Measurements from ENCODE around the gene SMNDC1. TPM values are rescaled to one million over a fixed set of nuclear protein-coding genes. Genes with fewer than 3 reads are reported as not detected.
"Not testable (repeated sequence)": the region's sequence is repeated elsewhere in the genome, so short reads cannot be mapped to it uniquely, and the experiment has no call there.

The SMNDC1 gene
- total and polyA plus RNA-seq, 7 donors, result 10.2 to 19.7 (median 13.3) TPM

DNA sequence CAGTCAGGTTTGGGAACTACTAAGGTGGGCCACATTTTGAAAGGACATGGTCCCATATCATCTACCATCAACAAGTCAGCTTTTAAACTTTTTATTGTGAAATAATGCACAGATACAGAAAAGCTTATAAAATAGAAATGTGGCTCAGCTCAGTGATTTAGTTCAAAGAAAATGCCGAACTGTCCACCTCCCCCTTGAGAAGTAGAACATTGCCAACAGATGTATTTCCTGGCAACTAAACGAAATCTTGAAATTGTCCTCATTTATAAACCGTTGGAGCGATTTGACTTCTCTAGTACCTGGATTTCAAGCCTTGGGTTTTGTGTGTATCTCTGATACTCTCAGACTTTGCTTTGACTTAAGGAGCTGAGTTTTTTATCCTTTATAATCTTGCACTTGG is 32.7 kb upstream of the SMNDC1 start:
- Histone ChIP-seq H3K9me3 (no peaks in the 10 kb centered on the region), H3K27ac (no peak overlapping the region), H3K4me3 (no peak overlapping the region), H3K27me3 (no peaks in the 10 kb centered on the region), H3K4me1 (peaks cover 0 to 16% (median 11%) of the 10 kb centered on the region in 4 donors), H3K36me3 (no peaks in the 10 kb centered on the region)
- TF ChIP-seq POLR2AphosphoS5 (IDR thresholded peaks at IDR 0.05) (no peak), CTCF (IDR thresholded peaks at IDR 0.05) (no peak), EP300 (IDR thresholded peaks at IDR 0.05) (no peak), POLR2A (IDR thresholded peaks at IDR 0.05) (no peak)
- WGBS, 2 donors, result 93% methylated on average over 4 of the region's 4 CpGs
- DNase-seq, result no peak
- intact Hi-C loops (cut with DNase I), result no loop called here

DNA sequence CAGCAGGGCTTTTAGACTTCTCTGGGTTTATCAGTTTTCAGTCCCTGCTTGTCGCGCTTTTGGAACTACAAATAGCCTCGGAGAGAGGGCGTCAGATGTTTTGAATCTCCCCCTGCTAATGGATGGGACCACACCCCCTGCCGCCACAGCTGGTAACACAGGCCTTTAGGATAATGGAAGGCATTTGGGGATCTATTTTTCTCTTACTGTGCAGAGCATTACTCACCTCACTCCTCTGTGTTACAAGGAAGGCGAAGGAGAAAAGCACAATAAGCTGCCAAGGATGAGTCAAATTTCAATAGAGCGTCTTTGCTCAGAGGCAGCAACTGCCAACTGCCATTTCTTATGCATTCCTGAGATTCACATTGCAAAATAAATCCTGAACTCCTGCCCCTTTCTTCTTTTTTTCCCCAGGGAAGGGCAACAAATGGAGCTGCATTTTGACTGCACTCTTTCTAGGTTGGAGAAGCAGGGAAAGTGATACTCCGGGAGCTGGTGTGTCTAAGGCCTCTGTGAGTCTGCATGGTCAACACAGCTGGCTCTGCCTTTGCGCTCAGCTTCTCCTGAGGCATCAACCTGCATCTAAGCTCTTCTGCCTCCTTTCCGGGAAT is 31.5 kb upstream of the SMNDC1 start:
- no peaks in the 10 kb centered on the region for H3K27me3 ChIP-seq
- peaks cover 0 to under 1% (median 0%) of the 10 kb centered on the region in 4 donors for H3K9me3 ChIP-seq
- H3K4me1 ChIP-seq, result peaks cover 0 to 16% (median 11%) of the 10 kb centered on the region in 4 donors
- H3K36me3 ChIP-seq, result no peaks in the 10 kb centered on the region
- intact Hi-C loops (cut with DNase I), result no loop called here
- peak overlapping the region; percentile 29 to 78 (median 60) for H3K27ac ChIP-seq
- H3K4me3 ChIP-seq, result no peak overlapping the region
- 68 to 78% methylated on average over 10 of the region's 10 CpGs for WGBS, 2 donors
- no peak for DNase-seq
- TF ChIP-seq POLR2A (IDR thresholded peaks at IDR 0.05), result no peak
- no peak for TF ChIP-seq EP300 (IDR thresholded peaks at IDR 0.05)
- TF ChIP-seq POLR2AphosphoS5 (IDR thresholded peaks at IDR 0.05), result peak in 3 of 4 donors; percentile 16 to 34 (median 26)
- TF ChIP-seq CTCF (IDR thresholded peaks at IDR 0.05), result no peak

GRCh38 chr10:110335314-110336064 is 30.8 kb upstream of the SMNDC1 start:
- Histone ChIP-seq H3K4me1 (peaks cover 0 to 16% (median 11%) of the 10 kb centered on the region in 4 donors), H3K4me3 (no peak overlapping the region), H3K27me3 (no peaks in the 10 kb centered on the region), H3K9me3 (peaks cover 0 to 6% (median 0%) of the 10 kb centered on the region in 4 donors), H3K27ac (peak overlapping the region; percentile 29 to 78 (median 60)), H3K36me3 (no peaks in the 10 kb centered on the region)
- DNase-seq, result no peak
- WGBS, 2 donors, result 70 to 75% methylated on average over 7 of the region's 7 CpGs
- TF ChIP-seq POLR2AphosphoS5 (IDR thresholded peaks at IDR 0.05), result no peak
- TF ChIP-seq EP300 (IDR thresholded peaks at IDR 0.05), result no peak
- no peak for TF ChIP-seq CTCF (IDR thresholded peaks at IDR 0.05)
- TF ChIP-seq POLR2A (IDR thresholded peaks at IDR 0.05), result no peak
- intact Hi-C loops (cut with DNase I), result no loop called here

DNA sequence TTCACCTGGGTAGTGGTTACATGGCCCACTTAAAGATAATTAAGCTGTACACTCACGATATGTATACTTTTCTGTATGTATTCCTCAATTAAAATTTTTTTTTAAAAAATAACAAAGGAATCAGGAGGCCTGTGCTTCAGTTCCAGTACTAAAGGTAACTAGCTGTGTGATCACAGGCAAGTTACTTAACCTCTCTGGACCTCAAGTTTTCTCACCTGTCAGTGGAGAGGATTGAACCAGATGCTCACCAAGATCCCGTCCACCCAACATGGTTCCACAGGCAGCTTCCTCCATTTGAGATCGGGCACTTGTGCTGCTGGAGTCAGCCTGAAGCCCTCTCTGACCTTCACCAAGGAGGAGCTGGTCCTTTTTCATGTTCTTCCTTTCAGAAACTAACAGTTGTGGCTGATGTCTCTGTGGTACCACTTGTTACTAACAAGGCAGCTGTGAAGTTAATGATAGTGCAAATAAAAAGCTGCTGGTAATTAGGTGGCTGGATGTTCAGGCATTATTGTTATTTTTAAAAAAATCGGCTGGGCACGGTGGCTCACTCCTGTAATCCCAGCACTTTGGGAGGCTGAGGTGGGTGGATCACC is 29.4 kb upstream of the SMNDC1 start:
- WGBS, 2 donors, result 67 to 84% methylated on average over 5 of the region's 5 CpGs
- H3K9me3 ChIP-seq, result peaks cover 0 to 6% (median 0%) of the 10 kb centered on the region in 4 donors
- H3K27me3 ChIP-seq, result no peaks in the 10 kb centered on the region
- no peak for DNase-seq
- no peak overlapping the region for H3K27ac ChIP-seq
- H3K4me3 ChIP-seq, result no peak overlapping the region
- H3K36me3 ChIP-seq, result no peaks in the 10 kb centered on the region
- TF ChIP-seq POLR2AphosphoS5 (IDR thresholded peaks at IDR 0.05) (no peak), POLR2A (IDR thresholded peaks at IDR 0.05) (no peak), EP300 (IDR thresholded peaks at IDR 0.05) (no peak)
- intact Hi-C loops (cut with DNase I), result no loop called here
- peaks cover 0 to 16% (median 11%) of the 10 kb centered on the region in 4 donors for H3K4me1 ChIP-seq

- DNase-seq; H3K9me3 ChIP-seq; H3K36me3 ChIP-seq; intact Hi-C loops (cut with DNase I); H3K4me3 ChIP-seq; H3K27ac ChIP-seq; H3K27me3 ChIP-seq: not testable (repeated sequence)
- H3K4me1 ChIP-seq, result peaks cover 0 to 11% (median 8%) of the 10 kb centered on the region in 4 donors
- WGBS, 2 donors, result 96 to 97% methylated on average over 32 of the region's 32 CpGs
These were observed 26.6 kb upstream of the SMNDC1 start for GRCh38 chr10:110331226-110331795.
